NCI-H187 (cell line): ENCODE results near the gene ZNF280B.
"Not testable (repeated sequence)": the region's sequence is repeated elsewhere in the genome, so short reads cannot be mapped to it uniquely, and the experiment has no call there.

Source experiments
- DNase-seq, 2 experiments: peaks; one replicate each; lab custom pipeline; 2025; lab: John Stamatoyannopoulos, UW

ZNF280B gene

GRCh38 chr22:22534604-22535415 lies 26.3 kb upstream of the ZNF280B start:
- DNase-seq, result no peak

GRCh38 chr22:22533863-22534262 lies 25.3 kb upstream of the ZNF280B start:
- no peak for DNase-seq

GRCh38 chr22:22533417-22533816 lies 24.9 kb upstream of the ZNF280B start:
- DNase-seq, result no peak

DNA sequence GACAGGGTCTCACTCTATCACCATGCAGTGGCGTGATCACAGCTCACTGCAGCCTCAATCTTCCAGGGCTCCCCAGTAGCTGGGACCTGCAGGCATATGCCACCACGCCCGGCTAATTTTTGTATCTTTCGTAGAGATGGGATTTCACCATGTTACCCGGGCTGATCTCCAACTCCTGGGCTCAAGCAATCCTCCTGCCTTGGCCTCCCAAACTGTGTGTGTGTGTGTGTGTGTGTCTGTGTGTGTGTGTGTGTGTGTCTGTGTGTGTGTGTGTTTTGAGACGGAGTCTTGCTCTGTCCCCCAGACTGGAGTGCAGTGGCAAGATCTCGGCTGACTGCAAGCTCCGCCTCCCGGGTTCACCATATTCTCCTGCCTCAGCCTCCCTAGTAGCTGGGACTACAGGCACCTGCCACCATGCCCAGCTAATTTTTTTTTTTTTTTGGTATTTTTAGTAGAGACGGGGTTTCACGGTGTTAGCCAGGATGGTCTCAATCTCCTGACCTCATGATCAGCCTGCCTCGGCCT lies 24.1 kb upstream of the ZNF280B start:
- not testable (repeated sequence) for DNase-seq

- no peak for DNase-seq
Observed at GRCh38 chr22:22531770-22532546, 23.4 kb upstream of the ZNF280B start.

DNA sequence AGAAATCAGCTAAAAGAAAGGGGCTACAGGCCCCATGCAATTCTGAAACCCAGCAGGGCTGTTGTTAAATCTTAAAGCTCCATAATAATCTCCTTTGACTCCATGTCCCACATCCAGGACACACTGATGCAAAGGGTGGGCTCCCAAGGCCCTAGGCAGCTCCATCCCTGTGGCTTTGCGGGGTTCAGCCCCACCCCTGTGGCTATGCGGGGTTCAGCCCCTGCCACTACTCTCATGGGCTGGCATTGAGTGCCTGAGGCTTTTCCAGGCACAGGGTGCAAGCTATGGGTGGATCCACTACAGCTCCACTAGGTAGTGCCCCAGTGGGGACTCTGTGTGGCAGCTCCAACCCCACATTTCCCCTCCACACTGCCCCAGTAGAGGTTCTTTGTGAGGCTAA lies 20.2 kb upstream of the ZNF280B start:
- DNase-seq, result no peak

DNA sequence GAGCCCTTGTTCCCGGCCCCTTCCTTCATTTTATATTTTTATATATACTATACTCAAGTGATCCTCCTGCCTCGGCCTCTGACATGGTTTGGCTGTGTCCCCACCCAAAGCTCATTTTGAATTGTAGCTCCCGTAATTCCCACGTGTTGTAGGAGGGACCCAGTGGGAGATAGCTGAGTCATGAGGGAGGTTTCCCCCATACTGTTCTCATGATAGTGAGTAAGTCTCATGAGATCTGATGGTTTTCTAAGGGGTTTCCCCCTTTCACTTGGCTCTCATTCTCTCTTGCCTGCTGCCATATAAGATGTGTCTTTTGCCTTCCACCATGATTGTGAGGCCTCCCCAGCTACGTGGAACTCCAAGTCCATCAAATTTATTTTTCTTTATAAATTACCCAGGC lies 18.8 kb upstream of the ZNF280B start:
- no peak for DNase-seq

DNA sequence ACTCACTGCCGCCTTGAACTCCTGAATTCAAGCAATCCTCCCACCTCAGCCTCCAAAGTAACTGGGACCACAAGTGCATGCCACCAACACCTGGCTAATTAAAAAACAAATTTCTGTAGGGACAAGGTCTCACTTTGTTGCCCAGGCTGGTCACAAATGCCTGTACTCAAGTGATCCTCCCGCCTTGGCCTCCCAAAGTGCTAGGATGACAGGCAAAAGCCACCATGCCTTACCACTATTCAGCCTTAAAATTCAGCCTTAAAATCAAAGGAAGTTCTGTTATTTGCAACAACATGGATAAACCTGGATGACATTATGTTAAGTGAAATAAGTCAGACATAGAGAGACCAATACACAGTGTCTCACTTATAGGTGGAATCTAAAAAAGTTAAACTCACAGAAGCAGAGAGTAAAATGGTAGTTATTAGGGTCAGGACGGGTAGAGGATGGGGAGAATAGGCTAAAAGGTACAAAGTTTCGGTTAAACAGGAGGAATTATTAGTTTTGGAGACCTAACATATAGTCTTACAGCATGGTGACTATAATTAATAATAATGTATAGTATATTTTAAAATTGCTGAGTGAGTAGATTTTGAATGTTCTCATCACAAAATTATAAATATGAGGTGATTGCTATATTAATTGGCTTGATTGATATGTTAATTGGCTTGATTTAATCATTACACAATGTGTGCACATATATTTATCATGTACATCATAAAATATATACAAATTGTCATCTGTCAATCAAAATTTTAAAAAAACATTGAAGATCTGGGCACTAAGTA lies 17.8 kb upstream of the ZNF280B start:
- no peak for DNase-seq

- no peak for DNase-seq
Observed at GRCh38 chr22:22523494-22523893, 15.0 kb upstream of the ZNF280B start.

DNA sequence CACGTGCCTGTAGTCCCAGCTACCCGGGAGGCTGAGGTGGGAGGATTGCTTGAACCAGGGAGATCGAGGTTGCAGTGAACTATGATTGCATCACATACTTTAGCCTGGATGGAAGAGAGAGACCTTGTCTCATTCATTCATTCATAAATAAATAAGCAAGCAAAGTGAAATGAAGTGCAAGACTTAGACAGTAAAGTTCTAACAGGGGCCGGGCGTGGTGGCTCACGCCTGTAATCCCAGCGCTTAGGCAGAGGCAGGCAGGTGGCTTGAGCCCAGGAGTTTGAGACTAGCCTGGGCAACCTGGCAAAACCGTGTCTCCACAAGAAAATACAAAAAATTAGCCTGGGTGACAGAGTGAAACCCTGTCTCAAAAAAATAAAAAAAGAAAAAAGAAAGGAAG lies 13.1 kb upstream of the ZNF280B start:
- DNase-seq, result no peak

DNA sequence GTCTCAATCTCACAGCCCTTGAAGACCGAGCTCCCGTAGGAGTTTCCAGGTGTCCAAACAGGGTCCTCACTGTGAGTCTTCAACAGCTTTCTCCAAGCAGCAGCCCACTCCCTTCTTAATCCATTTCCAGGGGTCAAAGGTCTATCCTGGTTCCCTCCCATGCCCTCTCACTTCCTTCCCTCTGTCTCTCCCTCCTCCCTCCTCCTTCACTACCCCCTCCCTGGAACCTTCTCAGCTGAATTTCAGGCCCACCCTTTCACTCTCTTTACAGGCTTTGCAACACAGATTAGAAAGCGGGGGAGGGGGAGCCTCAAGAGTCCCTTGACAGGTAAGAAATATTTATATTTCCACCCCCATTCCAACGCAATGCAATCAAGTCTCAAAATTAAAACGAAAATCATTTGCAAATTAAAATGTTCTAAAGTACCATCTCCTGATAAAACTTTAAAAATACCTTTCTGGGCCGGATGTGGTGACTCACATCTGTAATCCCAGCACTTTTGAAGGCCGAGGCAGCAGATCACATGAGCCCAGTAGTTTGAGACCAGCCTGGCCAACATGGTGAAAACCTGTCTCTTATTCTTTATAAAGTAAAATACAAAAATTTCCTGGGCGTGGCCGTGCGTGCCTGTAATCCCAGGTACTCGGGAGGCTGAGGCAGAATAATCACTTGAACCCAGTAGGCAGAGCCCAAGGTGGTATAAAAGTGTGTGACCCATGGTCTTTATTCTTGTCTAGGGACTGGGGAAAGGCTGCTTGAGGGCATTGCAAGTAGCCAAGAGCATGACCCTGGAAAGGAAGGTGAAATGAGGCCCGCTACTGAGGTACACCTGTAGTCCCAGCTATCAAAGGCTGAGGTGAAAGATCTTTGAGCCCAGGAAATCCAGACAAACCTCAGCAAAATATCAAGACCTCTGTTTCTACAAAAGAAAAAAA lies 12.4 kb upstream of the ZNF280B start:
- no peak for DNase-seq

- no peak for DNase-seq
Observed at GRCh38 chr22:22520020-22520656, 11.6 kb upstream of the ZNF280B start, which contains the start of gene ZNF280A. TSS of gene ZNF280A (minus strand) at chr22:22520270. CDS start at chr22:22515630, 4,640 bp downstream.

DNA sequence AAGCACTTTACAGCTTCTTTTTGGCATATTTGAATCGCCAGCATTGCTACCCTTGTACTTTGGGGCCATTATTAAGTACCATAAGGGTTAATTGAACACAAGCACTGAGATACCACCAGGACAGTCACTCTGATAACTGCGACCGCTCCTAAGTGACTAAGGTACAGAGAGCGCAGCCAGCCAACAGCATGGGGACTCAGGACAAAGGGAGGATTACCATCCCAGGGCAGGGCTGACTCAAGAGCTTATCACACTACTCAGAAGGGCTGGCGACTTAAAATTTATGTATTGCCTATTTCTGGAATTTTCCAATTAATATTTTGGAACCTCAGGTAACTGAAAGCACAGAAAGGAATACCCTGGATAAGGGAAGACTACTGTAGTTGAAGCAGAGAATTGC lies 11.0 kb upstream of the ZNF280B start:
- no peak for DNase-seq

DNA sequence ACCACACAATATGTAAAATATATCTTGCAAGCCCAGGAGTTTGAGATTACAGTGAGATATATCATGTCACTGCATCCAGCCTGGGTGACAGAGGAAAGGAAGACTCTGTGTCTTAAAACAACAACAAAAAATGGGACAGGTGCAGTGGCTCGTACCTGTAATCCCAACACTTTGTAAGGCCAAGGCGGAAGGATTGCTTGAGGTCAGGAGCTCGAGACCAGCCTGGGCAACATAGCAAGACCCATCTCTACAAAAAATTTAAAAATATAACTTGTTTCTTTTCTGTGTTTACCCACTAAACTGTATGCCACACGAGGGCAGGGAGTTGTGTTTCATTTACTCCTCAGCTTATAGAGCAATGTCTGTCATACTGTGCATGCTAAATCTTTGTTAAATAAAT lies 8.4 kb upstream of the ZNF280B start:
- DNase-seq, result no peak

- no peak for DNase-seq
Observed at GRCh38 chr22:22515890-22516289, 7.3 kb upstream of the ZNF280B start.

DNA sequence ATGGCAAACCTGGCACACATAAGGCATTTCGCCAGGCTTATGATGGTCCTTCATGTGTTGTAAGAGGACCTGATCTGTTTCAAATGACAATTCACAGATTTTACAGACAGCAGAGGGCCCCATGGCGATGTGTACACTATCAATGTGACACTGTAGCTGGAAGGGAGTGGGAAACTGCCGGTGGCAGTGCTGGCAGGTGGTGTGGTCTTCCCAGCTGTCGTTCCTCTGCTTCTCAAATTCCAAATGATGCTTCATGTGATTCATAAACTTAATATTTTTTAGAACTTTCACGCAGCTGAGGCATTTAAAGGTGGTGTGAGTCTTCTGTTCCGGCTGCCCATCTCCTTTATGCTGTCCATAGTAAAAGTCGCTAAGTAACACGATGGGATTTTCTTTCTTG lies 5.9 kb upstream of the ZNF280B start:
- DNase-seq, result not testable (repeated sequence)

DNA sequence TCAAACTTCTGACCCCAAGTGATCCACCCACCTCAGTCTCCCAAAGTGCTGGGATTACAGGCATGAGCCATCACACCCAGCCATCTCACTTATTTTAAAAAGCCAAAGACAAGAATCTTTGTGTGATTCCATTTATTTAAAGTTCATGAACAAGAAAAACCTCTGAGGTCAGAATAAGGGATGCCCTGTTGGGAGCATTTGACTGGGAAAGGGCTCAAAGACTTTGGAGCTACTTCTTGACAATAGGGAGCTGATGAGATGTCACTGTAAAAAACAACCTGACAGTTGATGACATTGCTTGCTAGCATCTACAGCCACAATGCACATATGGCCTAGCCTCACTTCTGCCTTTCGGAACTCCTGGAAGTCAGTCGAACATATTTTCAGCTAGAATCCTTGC lies 5.1 kb upstream of the ZNF280B start:
- no peak for DNase-seq

GRCh38 chr22:22512951-22513350 lies 4.4 kb upstream of the ZNF280B start:
- DNase-seq, result no peak

DNA sequence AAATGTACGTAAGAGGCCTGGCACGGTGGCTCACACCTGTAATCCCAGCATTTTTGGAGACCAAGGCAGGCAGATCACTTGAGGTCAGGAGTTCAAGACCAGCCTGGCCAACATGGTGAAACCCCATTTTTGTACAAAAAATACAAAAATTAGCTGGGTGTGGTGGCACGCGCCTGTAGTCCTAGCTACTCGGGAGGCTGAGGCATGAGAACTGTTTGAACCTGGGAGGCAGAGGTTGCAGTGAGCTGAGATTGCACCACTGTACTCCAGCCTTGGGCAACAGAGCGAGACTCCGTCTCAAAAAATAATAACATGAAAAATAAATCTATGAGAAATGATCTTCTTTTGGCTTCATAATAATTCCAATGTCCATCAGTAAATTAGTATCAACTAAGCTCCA lies 2.3 kb upstream of the ZNF280B start:
- not testable (repeated sequence) for DNase-seq

DNA sequence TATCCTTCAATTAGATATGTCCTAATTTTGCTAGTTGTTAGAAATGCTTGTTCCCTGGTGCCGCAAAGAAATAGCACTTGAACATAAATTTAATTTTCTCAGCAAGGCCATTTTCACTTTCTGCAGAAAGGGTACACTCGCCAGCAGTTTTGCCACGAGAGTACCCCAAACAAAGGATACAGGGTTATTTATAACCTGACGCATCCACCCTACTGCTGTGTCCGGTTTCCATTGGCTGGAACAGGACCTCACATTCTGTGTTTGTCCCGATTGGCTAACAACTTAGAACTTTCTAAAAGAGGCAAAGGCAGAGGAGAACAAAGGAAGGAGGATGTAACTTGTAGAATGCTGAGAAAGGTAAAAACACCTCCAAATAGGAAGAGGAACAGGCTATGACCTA lies 1.4 kb upstream of the ZNF280B start:
- not testable (repeated sequence) for DNase-seq
